LNCAP (cell line): ENCODE measurements around the gene CTDP1.

Experiments
- CTCF ChIP-seq: fragments of 450-650 bp; IDR thresholded peaks from 2 replicates; pipeline ENCODE4 v1.5.1; 2017; ENCODE audit warnings: mild to moderate bottlenecking

The CTDP1 gene

DNA sequence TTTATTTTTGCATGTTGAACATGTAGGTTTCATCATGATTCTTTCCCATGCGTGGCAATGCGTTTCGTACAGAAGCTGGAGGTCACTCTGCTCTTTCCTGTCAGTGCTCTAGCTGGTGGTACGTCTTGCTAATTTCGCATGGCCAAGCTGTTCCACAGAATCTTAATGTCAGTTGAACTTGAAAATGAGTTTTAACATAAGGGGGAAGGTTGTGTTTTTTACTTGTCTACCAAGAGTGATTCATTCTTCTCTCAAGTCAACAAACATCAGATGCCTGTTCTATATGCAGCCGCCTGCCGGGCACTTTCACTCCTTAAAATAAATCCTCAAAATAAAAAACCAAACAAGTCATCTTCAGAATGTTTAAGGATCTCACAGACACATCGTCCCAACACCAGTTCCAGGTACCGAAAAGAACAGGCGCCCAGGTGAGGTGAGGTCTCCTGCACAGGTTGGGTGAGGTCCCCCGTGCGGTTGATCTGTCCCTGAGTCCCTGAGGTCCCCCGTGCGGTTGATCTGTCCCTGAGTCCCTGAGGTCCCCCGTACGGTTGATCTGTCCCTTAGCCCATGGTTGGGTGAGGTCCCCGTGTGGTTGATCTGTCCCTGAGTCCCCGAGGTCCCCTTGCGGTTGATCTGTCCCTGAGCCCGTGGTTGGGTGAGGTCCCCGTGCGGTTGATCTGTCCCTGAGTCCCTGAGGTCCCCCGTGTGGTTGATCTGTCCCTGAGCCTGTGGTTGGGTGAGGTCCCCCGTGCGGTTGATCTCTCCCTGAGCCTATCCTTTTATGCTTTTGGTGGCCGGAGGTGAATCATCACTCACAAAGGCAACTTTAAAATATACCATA is 61.1 kb downstream of the CTDP1 start:
- no peak for TF ChIP-seq CTCF

- TF ChIP-seq CTCF, result no peak
These were observed 61.7 kb downstream of the CTDP1 start for GRCh38 chr18:79741362-79741700.

- TF ChIP-seq CTCF, result no peak
These were observed 62.5 kb downstream of the CTDP1 start for GRCh38 chr18:79742076-79742475.

- TF ChIP-seq CTCF, result no peak
These were observed 65.0 kb downstream of the CTDP1 start for GRCh38 chr18:79744625-79745024.

GRCh38 chr18:79746730-79747129 is 67.1 kb downstream of the CTDP1 start:
- TF ChIP-seq CTCF, result no peak

DNA sequence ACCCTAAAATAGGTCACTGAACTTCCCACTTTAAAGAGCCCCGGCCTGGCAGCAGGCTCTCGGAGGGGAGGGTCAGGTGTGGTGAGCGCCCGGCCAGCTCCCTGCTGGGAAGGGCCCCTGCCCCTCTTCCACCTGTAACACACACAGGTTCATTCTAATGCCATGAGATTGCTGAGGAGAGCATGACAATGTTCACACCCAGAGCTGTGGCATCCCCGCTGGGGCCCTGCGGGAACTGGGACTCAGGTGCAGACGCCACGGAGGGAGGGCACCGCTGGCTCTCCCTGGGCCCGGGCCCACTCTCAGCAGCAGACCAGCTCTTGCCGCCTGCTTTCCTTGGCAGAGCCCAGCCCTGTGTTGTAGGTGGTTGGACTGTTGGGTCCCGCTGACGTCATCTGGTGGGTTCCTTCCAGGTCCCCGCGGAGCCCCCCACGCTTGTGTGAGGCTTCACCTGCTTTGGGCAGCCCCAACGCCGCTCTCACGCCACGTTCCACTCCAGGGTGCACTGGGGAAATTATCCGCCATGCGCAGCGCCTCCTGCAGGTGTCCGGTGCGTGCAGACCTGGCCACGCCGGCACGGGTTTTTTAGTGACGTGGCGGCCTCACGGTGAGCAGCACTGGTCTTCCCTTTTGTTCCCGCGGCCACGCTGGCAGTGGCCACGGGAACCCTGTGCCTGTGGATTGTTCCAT is 67.7 kb downstream of the CTDP1 start:
- TF ChIP-seq CTCF, result no peak

DNA sequence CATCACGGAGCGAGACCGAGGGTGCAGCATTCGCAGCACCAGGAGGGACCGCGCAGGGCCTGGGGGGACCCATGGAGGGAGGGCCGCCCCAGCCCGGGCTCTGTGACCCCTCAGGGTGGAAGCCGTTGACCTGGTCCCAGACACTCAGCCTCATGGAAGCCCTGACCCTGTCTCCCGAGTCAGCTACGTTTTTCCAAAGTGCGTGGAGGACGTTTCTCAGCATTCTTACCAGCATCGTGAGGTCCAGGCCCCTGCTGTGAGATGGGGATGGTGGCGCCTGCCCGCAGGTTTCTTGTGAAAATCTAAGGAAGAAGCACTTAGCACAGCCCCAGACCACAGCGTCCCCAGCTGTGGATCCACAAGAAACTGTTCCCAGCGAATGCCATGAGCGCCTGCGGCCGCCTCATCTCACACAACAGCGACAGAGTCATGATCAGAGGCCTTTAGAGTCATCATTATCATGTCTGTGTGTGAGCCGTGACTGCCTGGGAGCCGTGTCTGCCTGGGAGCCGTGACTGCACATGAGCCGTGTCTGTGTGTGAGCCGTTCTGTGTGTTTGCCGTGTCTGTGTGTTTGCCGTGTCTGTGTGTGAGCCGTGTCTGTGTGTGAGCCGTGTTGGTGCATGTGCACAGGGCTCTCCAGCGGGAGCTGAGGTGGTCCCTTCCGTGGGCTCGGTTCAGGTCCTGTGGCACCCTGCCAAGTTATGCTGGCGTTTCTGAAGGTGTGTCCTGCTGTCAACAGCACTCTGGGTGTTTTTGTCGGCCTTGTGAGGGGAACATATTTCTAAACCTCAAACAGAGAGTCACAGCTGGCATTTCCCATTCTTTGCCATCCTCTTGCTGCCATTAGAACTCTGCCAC is 68.9 kb downstream of the CTDP1 start:
- TF ChIP-seq CTCF, result no peak
